HG02642 (cell line): Measurements from ENCODE around the gene SAXO1.
"Not testable (repeated sequence)": the region's sequence is repeated elsewhere in the genome, so short reads cannot be mapped to it uniquely, and the experiment has no call there.

Source experiments
- ATAC-seq: cut with Tn5 transposase; IDR thresholded peaks from one replicate; pipeline ENCODE4 v1.9.1; 2021; ENCODE audit warnings: mild to moderate bottlenecking; ENCODE audit not compliant: unreplicated experiment, poor library complexity

Gene SAXO1, protein sequence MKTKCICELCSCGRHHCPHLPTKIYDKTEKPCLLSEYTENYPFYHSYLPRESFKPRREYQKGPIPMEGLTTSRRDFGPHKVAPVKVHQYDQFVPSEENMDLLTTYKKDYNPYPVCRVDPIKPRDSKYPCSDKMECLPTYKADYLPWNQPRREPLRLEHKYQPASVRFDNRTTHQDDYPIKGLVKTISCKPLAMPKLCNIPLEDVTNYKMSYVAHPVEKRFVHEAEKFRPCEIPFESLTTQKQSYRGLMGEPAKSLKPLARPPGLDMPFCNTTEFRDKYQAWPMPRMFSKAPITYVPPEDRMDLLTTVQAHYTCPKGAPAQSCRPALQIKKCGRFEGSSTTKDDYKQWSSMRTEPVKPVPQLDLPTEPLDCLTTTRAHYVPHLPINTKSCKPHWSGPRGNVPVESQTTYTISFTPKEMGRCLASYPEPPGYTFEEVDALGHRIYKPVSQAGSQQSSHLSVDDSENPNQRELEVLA

DNA sequence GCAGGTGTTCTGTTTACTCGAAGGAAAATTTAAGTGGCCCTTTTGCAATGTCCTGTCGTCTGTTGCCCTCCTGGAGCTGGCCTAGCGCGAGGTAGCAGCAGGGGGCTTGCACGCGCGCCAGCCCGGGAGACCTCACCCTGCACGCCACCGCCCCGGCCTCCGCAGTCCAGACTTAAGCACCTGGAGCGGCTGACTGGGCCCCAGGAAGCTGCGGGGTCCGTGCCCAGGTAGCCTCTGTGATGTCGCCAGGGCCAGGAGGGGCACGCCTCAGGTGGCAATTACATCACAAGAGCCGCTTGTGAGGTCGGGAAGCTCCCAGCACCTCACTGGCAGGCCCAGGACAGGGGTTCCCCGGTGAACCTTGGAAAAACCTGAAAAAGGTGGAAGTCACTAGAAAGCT is at the start of gene SAXO1:
Gene SAXO1 (minus strand): TSS at position 195 of the 400 bp plus-strand sequence. CDS start 301 bp downstream, outside the sequence.
- ATAC-seq: no peak

DNA sequence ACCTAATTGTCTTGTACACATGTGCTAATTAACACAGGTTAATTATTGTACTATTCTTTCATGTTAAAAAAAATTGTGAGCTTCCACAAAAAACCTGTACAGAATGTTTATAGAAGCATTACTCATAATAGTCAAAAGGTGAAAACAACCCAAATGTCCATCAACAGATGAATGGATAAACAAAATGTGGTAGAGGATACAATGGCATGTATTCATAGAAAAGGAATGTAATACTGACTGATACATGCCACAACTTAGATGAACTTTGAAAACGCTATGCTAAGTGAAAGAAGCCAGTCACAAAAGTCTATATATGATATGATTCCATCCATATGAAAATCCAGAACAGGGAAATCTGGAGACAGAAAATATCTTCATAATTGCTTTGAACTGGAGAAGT is 41.8 kb upstream of the SAXO1 start:
- no peak for ATAC-seq

DNA sequence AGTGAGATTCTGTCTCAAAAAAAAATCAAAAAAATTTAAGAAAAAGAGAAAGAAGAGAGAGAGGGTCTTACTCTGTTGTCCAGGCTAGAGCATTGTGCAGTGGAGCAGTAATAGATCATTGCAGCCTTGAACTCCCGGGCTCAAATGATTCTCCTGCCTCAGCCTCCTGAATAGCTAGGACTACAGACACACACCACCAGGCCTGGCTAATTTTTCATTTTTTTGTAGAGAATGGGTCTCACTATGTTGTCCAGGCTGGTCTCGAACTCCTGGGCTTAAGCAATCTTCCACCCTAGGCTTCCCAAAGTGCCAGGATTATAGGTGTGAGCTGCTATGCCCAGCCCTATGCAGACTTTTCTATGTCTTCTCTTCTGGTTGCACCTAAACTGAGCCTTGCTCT is 41.2 kb upstream of the SAXO1 start:
- no peak for ATAC-seq

DNA sequence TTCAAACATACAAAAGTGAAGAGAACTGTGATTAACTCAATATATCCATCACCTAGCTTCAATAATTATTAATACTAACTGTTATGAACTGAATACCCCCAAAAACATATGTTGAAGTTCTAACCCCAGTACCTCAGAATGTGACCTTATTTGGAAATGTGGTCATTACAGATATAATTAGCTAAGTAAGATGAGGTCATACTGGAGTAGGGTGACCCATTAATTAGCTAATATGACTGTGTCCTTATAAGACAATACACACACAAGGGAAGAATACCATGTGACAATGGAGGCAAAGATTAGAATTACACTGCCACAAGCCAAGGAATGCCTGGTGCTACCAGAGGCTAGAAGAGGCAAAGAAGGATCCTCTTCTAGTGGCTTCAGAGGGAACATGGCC is 24.0 kb upstream of the SAXO1 start:
- no peak for ATAC-seq

DNA sequence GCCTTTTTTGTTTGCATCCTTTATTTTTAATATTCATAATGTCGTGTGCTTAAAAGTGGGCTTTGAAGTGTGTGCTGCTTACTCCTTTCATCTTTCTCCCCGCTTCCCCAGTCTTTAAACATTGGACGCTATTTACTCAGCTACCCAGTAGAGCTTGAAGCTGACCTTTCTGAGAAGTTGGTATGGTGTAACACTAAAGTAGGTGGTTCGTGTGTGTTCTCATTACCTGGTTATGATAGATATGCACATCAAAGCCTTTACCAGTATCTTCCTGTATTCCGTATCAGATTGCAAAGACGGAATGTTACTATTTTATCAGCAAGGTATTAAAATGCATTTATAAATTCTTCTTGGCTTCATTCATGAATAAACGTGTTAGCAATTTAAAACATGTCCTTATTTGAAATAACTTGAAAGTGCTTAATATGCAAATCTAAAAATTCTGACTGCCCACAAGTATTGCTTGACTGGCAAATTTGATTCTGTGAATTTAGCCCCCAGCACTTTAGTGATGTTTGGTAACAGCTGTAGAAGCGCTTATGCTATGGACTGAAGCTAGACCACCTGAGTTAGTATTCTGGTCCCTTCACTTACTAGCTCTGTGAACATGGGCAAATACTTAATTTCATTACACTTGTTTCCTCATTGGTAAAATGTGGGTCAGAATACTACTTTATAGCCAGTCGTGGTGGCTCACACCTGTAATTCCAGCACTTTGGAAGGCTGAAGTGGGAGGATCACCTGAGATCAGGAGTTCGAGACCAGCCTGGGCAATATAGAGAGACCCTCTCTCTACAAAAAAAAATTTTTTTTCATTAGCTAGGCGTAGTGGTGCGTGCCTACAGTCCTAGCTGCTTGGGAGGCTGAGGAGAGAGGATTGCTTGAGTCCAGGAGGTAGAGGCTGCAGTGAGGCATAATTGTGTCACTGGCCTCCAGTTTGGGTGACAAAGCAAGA is 17.9 kb upstream of the SAXO1 start:
- ATAC-seq: no peak

DNA sequence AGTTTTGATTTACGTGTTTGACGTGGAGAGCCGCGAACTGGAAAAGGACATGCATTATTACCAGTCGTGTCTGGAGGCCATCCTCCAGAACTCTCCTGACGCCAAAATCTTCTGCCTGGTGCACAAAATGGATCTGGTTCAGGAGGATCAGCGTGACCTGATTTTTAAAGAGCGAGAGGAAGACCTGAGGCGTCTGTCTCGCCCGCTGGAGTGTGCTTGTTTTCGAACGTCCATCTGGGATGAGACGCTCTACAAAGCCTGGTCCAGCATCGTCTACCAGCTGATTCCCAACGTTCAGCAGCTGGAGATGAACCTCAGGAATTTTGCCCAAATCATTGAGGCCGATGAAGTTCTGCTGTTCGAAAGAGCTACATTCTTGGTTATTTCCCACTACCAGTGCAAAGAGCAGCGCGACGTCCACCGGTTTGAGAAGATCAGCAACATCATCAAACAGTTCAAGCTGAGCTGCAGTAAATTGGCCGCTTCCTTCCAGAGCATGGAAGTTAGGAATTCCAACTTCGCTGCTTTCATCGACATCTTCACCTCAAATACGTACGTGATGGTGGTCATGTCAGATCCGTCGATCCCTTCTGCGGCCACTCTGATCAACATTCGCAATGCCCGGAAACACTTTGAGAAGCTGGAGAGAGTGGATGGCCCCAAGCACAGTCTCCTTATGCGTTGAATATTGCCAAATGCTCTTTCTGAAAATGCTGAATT is 17.1 kb upstream of the SAXO1 start:
- ATAC-seq: no peak

DNA sequence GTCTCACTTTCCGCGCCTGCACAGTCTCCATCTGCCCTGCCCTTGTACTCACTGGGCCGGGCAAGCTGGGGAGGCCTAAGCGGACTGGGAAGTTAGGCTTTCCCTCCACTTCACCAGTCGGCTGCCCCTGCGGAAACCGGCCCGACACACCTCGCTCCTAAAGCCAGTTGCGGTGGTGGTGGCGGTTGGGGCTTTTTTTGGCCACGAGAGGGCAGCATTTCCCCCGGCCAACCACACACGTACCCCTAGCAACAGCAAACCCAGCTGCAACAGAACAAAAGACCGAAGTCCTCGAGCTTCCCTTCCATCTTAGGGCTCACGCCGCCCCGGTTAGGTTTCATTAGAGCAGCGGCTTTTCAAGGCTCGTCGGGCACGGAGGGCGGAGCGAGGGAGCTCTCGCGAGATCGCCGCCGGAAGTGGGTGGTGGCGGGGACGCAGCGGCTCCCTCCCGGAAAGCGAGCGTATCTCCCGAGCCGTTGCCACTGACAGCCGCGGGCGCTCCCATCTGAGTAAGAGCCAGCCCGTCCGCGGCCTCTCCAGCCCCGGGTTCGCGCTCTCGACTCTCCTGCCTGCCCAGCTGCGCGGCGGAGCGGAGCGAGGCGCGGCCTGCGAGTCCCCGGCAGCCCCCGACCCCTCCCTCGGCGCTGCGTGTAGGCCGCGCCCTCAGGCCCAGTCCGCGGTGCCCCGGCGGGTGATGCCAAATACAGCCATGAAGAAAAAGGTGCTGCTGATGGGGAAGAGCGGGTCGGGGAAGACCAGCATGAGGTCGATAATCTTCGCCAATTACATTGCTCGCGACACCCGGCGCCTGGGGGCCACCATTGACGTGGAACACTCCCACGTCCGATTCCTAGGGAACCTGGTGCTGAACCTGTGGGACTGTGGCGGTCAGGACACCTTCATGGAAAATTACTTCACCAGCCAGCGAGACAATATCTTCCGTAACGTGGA is 16.2 kb upstream of the SAXO1 start, which contains the start of gene RRAGA:
Gene RRAGA (plus strand): TSS at position 462 of the 951 bp plus-strand sequence. CDS start 233 bp downstream, at position 695.
- ATAC-seq: peak; percentile 92

DNA sequence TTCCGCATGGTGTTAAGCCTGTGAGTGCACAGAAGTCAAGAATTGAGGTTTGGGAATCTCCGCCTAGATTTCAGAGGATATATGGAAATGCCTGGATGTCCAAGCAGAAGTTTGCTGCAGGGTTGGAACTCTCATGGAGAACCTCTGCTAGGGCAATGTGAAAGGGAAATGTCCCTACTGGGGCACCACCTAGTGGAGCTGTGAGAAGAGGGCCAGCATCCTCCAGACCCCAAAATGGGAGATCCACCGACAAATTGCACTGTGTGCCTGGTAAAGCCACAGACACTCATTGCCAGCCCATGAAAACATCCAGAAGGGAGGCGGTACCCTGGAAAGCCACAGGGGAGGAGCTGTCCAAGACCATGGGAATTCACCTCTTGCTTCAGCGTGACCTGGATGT is 3.6 kb upstream of the SAXO1 start:
- ATAC-seq: no peak

DNA sequence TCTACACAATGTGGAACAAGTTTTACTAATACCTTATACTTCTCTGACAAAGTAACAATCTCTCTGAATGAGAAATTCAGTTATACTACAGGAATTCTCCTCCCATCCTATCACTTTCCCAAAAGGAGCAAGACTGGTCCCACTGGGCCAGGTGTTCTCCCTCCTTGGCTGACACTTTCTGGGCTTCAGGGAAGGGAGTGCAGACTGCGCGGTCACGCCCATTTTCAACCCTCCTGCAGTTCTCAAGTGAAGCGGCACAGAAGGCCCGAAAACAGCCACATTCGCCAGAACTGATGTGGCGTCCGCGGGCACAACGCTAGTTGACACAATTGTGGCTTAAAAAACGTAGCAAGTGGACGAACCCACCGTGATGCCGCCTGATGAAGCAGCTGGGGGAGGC is 603 bp downstream of the SAXO1 start:
- no peak for ATAC-seq

DNA sequence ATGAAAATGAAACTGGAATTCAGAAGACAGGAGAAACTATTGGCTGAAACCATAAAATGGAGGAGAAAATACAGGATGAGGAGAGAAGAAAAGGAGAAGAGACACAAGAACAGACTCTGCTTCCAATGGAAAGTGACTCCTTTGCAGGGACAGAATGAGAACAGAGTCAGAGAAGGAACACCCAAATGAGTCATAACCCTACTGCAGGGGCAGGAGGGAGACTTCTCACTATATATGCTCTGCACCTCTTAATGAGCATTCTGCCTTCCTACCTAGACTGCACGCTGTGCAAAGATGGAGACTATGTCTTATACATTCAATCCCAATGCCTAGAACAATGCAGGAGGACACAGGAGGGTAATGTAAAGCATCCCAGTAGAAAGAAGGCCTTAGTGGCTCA is 2.1 kb downstream of the SAXO1 start:
- no peak for ATAC-seq

DNA sequence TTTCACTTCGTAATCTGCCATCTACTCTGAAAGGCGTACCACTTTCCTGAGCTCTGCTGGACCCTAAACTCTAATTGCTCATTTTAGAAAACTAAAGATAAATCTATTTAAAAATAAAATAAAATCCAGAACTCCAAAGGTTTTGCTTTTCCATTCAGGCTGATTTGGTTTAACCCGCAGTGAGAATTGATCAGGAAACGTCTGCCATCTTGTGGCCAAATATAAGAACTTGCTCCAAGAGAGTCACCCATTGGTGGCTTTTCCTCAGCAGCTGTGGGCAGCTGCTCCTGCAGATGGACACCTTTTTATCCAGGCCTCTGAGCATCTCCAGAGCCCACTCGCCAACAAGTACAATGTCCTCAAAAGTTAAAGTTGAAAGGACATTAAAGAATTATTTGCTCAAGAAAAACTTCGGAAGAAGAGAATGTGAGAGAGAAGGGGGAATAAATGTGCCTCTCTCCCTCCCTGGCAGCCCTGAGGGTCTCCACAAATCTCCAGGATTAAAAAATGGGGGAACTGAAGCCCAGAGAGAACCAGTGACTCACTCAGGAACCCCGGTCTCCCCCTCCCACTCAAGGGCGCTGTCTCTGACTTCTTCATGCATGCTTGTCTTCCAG is 4.1 kb downstream of the SAXO1 start:
- peak; percentile 68 for ATAC-seq

DNA sequence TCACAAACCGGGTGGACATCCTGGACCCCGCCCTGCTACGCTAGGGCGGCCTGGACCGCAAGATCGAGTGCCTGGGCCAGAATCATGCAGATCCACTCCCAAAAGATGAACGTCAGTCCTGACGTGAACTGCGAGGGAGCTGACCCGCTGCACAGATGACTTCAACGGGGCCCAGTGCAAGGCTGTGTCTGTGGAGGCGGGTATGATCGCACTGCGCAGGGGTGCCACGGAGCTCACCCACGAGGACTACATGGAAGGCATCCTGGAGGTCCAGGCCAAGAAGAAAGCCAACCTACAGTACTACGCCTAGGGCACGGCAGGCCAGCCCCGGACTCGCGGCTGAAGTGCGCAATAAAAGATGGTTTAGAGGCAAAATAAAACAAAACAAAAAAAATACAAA is 5.2 kb downstream of the SAXO1 start:
- no peak for ATAC-seq

DNA sequence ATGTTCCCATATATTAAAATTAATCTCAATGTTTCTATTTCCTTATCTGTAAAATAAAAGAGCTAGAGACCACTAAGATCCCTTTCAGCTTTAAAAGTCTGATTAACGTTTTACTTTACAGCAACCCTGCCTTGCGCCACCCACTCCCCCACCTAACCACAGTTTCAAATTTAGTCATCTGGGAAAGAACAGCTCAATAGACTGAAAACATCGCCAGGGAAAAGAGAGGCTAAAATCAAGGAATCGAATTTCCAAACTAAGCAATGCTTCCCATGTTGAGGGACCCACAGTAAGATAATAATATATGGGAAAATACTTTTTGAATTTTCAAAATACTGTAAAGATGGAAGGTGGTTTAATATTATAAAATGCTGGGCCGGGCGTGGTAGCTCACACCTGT is 6.6 kb downstream of the SAXO1 start:
- ATAC-seq: no peak

DNA sequence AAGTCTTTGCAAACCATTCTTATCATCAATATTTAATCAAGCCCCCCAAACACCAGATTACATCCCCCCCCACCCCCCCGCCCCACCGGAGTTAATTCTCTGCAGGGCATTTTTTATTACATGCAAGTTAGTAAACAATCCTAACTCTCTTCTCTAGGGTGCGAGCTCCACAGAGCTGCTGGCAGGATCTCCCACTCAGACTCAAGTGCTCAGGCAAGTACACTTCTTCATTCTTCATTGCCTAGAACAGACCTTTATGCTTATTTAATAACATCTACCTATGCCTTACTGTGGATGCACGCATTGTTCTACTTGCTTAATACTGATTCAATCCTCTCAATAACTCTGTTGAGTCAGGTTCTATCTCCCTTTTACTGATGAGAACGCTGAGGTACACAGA is 9.9 kb downstream of the SAXO1 start:
- ATAC-seq: no peak

DNA sequence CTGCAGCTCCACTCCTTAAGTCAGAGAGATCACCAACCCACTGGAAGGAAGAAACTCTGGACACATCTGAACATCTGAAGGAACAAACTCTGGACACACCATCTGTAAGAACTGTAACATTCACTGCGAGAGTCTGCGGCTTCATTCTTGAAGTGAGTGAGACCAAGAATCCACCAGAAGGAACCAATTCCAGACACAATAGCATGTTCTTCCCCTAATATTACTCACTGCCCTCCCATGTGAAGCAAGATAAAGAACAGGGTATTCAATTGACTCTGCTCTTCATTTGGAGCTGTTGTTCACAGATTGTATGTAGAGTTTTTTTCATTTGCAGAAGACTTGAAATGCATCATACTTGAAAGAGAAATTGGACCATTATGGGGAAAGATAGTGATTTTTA is 10.8 kb downstream of the SAXO1 start:
- ATAC-seq: peak; percentile 70

DNA sequence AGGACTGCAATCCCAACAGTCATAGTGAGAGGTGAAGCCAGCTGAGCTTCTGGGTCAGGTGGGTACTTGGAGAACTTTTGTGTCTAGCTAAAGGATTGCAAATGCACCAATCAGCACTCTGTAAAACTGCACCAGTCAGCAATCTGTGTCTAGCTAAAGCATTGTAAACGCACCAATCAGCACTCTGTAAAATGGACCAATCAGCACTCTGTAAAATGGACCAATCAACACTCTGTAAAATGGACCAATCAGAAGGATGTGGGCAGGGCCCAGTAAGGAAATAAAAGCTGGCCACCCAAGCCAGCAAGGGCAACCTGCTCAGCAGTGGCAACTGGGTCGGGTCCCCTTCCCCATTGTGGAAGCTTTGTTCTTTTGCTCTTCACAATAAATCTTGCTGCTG is 11.4 kb downstream of the SAXO1 start:
- ATAC-seq: not testable (repeated sequence)

DNA sequence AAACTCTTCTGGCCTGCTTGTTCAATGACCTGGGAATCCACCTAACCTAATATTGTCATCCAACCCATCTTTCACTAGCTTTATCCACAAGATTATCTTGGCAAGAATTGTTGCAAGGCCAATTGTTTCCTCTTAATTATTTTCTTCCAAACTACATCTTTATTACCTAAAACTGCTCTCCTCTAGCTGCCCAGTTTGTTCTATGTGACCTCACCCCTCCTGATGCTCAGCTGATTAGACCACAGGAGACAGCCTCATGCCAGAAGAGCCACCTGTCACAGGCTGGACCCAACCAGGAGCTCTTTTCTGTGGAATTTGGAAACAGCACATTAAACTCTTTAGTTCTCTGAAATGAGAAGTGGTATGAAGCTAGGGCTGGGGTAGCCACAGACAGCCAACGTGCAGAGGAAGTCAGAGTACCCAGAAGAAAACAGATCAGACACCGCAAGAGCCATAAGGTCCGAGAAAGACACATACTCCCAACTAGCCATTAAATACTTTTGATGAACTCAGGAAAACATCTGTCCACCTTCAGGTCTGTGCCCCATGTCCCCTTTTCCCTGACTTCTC is 12.0 kb downstream of the SAXO1 start:
- no peak for ATAC-seq

DNA sequence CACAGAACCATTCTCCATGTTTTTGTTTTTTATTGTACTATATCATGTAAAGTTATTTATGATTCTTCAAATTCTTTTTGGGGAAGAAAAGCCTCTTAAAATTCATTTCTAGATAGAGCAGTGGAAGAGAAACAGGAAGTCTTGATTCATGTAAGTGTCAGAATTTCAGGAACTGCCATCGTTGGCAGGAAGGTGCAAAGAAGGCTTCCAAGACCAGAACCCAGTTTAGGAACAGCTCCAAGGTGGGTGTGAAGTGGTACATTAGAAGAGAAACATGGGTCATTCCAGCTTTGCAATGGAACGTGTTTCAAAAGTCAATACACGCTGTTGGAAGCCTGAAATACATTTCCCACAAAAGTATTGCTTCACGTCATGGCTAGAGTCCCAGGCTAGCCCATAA is 14.8 kb downstream of the SAXO1 start:
- no peak for ATAC-seq
